RWPE1 (cell line): Measurements from ENCODE around the gene SPEF2.

Source experiments
- CTCF ChIA-PET: fragments of 350-600 bp; sonication (Branson Sonifier 250); formaldehyde crosslinking; extraction: SDS; loops from one replicate; lab custom pipeline; 2021; lab: Yijun Ruan, JAX
- POLR2A ChIA-PET: fragments of 400-600 bp; formaldehyde crosslinking; extraction: SDS; loops from one replicate; lab custom pipeline; 2020; ENCODE audit warnings: antibody characterized with exemption; ENCODE audit not compliant: low non-redundant PET; lab: Yijun Ruan, JAX
- DNase-seq: peaks from one replicate; pipeline ENCODE4 v3.0.0; 2012; ENCODE audit warnings: low spot score
- H3K27ac ChIP-seq: fragments of 450-650 bp; 2 replicates; pipeline ENCODE4 v1.5.1; 2017
- CTCF ChIP-seq: fragments of 450-650 bp; conservative IDR thresholded peaks from 2 replicates; pipeline ENCODE4 v1.5.1; 2017; ENCODE audit warnings: low read depth, mild to moderate bottlenecking

SPEF2 gene

GRCh38 chr5:35785601-35786085 is 168.0 kb downstream of the SPEF2 start:
- no peak overlapping the region for H3K27ac ChIP-seq
- ChIA-PET POLR2A (no interaction called here), CTCF (interaction anchor here (0.6 to 1.4 kb wide), 3 partner anchors 8 to 141 kb away, joined by 3 to 4 read pairs (median 4); no protein-coding TSS in a partner anchor)
- DNase-seq, result no peak
- no peak for TF ChIP-seq CTCF

GRCh38 chr5:35788724-35789123 is 171.1 kb downstream of the SPEF2 start:
- ChIA-PET POLR2A (no interaction called here), CTCF (no interaction called here)
- TF ChIP-seq CTCF, result no peak
- DNase-seq, result no peak
- no peak overlapping the region for H3K27ac ChIP-seq

- no peak overlapping the region for H3K27ac ChIP-seq
- ChIA-PET POLR2A (no interaction called here), CTCF (interaction anchor here (0.8 kb wide), 1 partner anchor 13 kb away, joined by 3 read pairs; no protein-coding TSS in a partner anchor)
- no peak for TF ChIP-seq CTCF
- no peak for DNase-seq
Observed at GRCh38 chr5:35789732-35790456, 172.2 kb downstream of the SPEF2 start.

- ChIA-PET POLR2A (no interaction called here), CTCF (interaction anchor here (0.8 kb wide), 1 partner anchor 13 kb away, joined by 3 read pairs; no protein-coding TSS in a partner anchor)
- TF ChIP-seq CTCF, result no peak
- no peak overlapping the region for H3K27ac ChIP-seq
- no peak for DNase-seq
Observed at GRCh38 chr5:35790457-35790822, 172.8 kb downstream of the SPEF2 start.

- no peak for DNase-seq
- no peak overlapping the region for H3K27ac ChIP-seq
- POLR2A ChIA-PET, result no interaction called here
- TF ChIP-seq CTCF, result no peak
- CTCF ChIA-PET, result no interaction called here
Observed at GRCh38 chr5:35794328-35794619, 176.6 kb downstream of the SPEF2 start.

- DNase-seq, result no peak
- ChIA-PET CTCF (no interaction called here), POLR2A (no interaction called here)
- TF ChIP-seq CTCF, result no peak
- no peak overlapping the region for H3K27ac ChIP-seq
Observed at GRCh38 chr5:35794684-35795375, 177.2 kb downstream of the SPEF2 start.
